HG03064 (cell line): ENCODE measurements around the gene NFIX.

Experiments
- ATAC-seq: cut with Tn5 transposase; IDR thresholded peaks from one replicate; pipeline ENCODE4 v1.9.1; 2021; ENCODE audit warnings: low read depth; ENCODE audit not compliant: unreplicated experiment

Gene NFIX

GRCh38 chr19:13089139-13089856, 94.0 kb downstream of the NFIX start:
- no peak for ATAC-seq

DNA sequence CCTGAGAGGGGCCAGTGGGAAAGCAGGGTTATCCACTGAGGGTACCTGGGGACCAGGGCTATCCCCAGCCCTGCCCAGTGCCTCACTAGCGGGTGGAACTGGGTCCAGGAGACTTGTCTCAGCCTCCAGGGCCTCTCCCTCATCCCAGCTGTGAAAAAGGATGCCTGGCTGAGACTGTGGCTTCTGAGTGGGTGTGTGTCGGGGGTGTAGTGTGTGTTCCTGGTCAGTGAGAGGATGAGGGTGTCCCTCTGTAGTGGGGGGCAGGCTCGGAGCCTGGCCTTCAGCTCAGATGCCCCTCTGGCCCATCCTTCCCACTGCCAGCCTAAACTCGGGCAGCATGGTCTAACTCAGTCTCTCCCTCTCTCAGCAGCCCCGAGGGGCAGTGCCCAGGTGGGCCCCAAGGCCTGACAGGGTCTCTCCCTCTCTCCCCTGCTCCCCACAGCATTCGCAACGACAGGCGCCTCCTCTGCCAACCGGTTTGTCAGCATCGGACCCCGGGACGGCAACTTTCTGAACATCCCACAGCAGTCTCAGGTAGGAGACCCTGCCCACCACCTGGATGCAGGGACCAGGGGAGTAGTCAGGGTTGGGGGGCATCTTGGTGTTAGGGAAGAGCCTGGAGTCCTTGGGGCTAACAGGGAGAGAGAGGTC, 94.7 kb downstream of the NFIX start:
- ATAC-seq: no peak

- no peak for ATAC-seq
These were observed 95.4 kb downstream of the NFIX start for GRCh38 chr19:13090511-13091231.

DNA sequence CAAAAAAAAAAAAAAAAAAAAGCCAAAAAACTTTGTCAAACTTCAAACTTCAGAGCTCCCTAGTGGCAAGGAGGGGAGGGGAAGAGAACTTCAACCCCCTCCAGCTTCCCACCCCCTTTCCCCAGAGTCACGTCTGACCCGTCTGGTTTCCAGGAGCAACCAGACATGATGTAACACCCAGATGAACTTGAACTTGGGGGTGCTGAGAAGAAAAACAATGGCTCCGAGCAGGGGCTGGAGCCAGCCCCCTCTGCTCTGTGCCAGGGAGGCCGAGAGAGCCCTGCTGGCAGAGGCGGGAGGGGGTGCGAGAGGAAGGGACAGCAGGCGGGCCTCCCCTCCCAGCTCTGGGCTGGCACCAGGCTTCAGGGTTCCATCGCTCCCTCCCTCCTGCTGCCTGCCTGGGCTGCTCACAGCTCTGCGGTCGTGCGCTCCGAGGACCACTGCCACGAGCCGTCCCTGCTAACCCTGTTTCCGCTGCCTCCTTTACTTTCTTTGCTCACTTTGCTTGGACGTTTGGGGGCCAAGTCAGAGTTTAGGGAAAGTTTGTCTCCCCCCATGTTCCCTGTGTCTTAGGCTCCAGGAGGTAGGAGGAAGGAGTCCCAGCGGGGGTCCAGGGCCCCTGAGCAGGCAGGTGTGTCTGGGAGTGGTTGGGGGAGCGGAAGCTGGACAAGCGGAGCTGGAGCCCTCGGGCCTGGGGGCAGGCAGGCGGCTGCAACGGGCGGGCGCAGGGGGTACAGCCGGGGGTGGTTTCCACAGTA, 96.3 kb downstream of the NFIX start:
- ATAC-seq: no peak

GRCh38 chr19:13092158-13092543, 96.9 kb downstream of the NFIX start:
- ATAC-seq: no peak

- no peak for ATAC-seq
These were observed 97.4 kb downstream of the NFIX start for GRCh38 chr19:13092606-13093235.

GRCh38 chr19:13093407-13094105, 98.3 kb downstream of the NFIX start:
- no peak for ATAC-seq

DNA sequence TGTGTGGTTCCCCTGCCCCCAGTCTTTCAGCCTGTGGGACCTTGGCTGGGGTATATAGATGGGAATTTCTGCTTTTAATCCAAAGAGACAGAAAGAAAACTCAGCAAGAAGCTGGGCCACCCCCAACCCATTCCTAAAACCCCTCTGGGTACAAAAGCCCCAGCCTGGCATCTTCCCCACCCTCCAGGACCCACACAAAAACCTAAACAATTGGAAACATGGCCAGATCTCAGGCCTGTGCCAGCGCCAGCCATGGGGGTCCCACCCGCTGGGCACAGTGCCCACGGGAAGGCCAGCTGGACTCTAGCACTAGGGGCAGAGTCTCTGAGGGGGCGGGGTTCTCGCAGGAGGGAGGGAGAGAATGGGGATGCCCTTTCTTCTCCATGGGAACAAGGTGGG, 98.8 kb downstream of the NFIX start:
- ATAC-seq: no peak

- ATAC-seq: no peak
These were observed 99.6 kb downstream of the NFIX start for GRCh38 chr19:13094771-13095392.

- no peak for ATAC-seq
These were observed 100.1 kb downstream of the NFIX start for GRCh38 chr19:13095393-13095784.

- no peak for ATAC-seq
These were observed 101.0 kb downstream of the NFIX start for GRCh38 chr19:13095934-13096927.

DNA sequence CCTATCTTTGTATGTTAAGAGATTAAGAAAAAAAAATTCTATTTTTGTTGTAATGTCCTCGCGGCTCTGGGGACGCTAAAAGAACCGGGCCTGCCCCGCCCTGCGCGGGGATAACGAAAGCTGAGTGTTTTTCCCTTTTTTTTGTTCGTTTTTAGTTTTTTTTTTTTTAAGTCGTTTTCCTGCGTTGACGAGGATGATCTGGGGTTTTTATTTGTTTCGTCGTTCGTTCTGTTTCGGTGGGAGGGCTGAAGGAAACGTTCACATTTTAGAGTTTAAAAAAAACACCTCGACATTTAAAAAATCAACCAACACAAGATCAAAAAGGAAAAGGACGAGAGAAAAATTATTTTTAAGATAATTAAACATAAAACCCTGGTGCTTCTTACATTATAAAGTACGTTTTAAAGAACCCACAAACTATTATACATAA, 101.8 kb downstream of the NFIX start:
- ATAC-seq: no peak

DNA sequence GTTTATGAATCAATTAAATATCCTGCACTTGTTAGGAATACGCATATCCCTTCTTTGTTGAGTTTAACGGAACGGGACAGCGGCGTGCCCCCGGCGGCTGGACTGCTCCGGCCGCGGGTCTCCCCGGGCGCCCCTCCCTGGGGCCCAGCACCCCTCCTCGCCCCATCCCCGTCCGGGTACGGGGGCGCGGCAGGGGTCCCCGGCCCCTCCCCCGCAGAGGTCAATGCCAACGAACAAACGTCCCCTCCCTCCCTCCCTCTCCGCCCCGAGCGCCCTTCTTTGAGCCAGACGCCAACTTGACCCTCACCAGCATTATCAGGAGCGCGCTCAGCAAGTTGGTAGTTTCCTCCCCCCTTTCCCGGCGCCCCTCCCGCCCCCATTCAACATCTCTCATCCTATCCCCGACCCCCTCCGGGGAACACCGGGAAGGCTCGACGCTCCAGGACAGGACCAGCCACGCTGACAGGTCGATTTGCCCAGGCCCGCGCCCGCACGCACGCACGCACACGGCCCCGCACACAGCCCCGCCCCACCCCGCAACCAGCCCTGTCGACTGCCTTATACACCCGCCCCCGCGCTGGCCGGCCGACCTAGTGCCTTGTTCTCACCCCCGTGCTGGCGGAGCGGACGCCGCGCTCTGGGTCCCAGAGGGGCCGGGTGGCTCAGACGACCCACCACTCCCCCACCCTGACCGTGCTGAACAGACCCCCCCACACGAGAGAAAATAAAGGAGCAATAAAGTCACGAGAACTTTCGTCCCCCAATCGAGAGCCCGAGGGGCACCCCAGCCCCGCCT, 102.4 kb downstream of the NFIX start:
- ATAC-seq: no peak

DNA sequence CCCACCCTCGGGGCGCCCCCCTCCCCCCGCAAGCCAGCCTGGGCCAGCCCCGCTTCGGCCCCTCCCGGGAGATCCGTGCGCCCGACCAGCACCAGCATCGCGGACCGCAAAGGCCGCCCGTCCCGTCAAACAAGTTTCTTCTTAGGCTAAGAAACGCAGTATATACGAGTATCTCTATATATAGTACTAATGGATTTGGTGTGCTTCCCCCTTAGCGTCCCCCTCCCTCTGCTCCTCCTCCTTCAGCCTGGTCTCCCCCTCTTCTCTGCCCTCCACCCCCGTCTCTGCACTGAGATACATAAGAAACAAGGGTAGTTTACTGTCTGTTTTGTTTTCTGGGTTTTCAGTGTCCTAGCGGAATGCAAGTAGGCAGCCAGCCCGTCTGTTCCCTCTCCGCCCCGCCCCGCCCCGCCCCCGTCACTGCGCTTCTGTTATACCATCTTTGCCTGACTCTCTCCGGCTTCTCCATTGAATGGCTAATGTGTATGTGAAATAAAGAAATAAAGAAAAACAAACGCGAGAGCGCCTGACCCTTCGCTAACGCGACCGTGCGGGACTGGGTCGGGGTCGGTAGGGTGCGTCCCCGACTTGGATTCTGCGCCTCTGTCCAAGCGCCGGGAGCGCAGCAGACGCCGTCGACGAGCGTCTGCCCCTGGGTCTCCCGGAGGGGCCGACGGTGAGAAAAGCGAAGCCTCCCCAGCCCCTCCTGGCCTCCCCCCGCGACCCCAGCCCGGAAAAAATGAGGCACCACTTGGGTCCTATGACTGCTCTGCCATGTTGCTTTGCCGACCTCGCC, 103.2 kb downstream of the NFIX start:
- no peak for ATAC-seq

DNA sequence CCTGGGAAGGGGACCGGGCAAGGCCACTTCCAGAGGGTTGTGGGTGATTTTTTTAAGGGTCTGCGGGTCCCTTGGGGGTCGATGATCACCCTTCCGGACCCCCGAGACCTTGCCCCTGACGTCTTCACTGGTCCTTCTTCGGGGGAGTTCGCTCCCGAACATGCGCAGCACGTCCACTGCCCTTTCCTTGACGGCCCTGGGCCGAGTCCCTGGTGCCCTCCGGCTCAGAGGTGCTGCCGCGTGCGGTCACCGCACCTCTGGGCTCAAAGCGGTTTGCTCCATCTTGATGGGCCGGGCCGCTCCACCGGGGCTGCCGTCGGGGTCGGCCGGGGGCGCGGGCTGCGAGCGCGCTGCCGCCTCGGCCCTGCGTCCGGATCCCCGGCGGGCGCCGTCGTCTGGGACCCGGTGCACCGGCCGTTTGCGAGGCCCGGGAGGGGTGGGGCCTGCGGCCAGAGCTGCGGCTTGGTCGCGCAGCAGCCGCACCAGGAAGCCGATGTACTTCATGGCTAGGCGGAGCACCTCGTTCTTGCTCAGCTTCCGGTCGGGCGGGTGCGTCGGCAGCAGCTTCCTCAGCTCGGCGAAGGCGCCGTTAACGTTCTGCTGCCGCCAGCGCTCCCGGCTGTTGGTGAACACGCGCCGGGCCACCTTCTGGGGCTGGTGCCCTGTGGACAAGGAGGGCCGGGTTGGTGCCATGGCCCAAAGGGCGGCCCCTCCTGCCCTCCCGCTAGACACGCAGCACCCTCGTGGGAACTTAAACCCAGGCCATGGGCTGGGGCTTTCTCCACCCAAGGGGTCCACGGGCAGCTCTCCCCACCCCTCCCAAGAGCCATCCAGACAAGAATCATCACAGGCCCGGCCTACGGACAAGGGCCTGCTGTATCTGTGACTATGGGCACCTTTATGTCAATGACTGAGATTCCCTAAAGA, 104.1 kb downstream of the NFIX start:
- no peak for ATAC-seq
